Neural progenitor cell (in vitro differentiated cells): ENCODE results near the gene RAPGEF6. TPM values are rescaled to one million over a fixed set of nuclear protein-coding genes. Genes with fewer than 3 reads are reported as not detected.

ENCODE experiments used
- DNase-seq: peaks from one replicate; pipeline ENCODE4 v3.0.0-alpha.2; 2016; ENCODE audit warnings: low spot score
- H2AFZ ChIP-seq: fragments of 200-600 bp; sonication (generic); replicated peaks from 2 replicates; pipeline ENCODE4 v1.6.1; 2016; ENCODE audit warnings: antibody characterized with exemption
- H3F3A ChIP-seq: fragments of 200-600 bp; sonication (generic); 2 replicates; pipeline ENCODE4 v1.6.1; 2016; ENCODE audit warnings: antibody characterized with exemption, low read depth
- H3K27ac ChIP-seq: fragments of 200-600 bp; sonication (generic); 2 replicates; pipeline ENCODE4 v1.5.1; 2016; ENCODE audit warnings: mild to moderate bottlenecking
- H3K27me3 ChIP-seq: fragments of 200-600 bp; sonication (generic); 2 replicates; pipeline ENCODE4 v1.6.1; 2016; ENCODE audit warnings: mild to moderate bottlenecking, moderate library complexity
- H3K36me3 ChIP-seq: fragments of 200-600 bp; sonication (generic); 2 replicates; pipeline ENCODE4 v1.5.1; 2016
- H3K4me1 ChIP-seq: fragments of 200-600 bp; sonication (generic); 2 replicates; pipeline ENCODE4 v1.6.1; 2016; ENCODE audit warnings: mixed run types
- H3K4me2 ChIP-seq: fragments of 200-600 bp; sonication (generic); 2 replicates; pipeline ENCODE4 v1.6.1; 2016
- H3K4me3 ChIP-seq: fragments of 200-600 bp; sonication (generic); 2 replicates; pipeline ENCODE4 v1.5.1; 2016
- H3K79me2 ChIP-seq: fragments of 200-600 bp; sonication (generic); 2 replicates; pipeline ENCODE4 v1.6.1; 2016; ENCODE audit warnings: low read depth
- H3K9ac ChIP-seq: fragments of 200-600 bp; sonication (generic); 2 replicates; pipeline ENCODE4 v1.6.1; 2016
- H3K9me3 ChIP-seq: fragments of 200-600 bp; sonication (generic); 2 replicates; pipeline ENCODE4 v1.5.1; 2016; ENCODE audit warnings: low read depth
- H4K20me1 ChIP-seq: fragments of 200-600 bp; sonication (generic); 2 replicates; pipeline ENCODE4 v1.6.1; 2016; ENCODE audit warnings: low read depth
- H3K27ac Mint-ChIP-seq: 3 replicates; pipeline ENCODE4 v1.8.0; 2021; ENCODE audit warnings: mixed read lengths
- H3K27me3 Mint-ChIP-seq: 2 replicates; pipeline ENCODE4 v1.8.0; 2022; ENCODE audit warnings: low read depth, mild to moderate bottlenecking, inconsistent platforms, moderate library complexity, mixed read lengths; ENCODE audit not compliant: insufficient read depth
- H3K36me3 Mint-ChIP-seq: 3 replicates; pipeline ENCODE4 v1.8.0; 2021; ENCODE audit warnings: mixed read lengths
- H3K4me1 Mint-ChIP-seq: 3 replicates; pipeline ENCODE4 v1.8.0; 2021; ENCODE audit warnings: mixed read lengths
- H3K4me3 Mint-ChIP-seq: 3 replicates; pipeline ENCODE4 v1.8.0; 2021; ENCODE audit warnings: mild to moderate bottlenecking, moderate library complexity, mixed read lengths
- H3K9me3 Mint-ChIP-seq: 3 replicates; pipeline ENCODE4 v1.8.0; 2020; ENCODE audit warnings: mixed read lengths
- CTCF ChIP-seq: fragments of 200-600 bp; sonication (generic); IDR thresholded peaks from 2 replicates; pipeline ENCODE4 v1.5.1; 2017; ENCODE audit warnings: antibody characterized with exemption, mild to moderate bottlenecking
- EZH2 ChIP-seq: fragments of 200-600 bp; sonication (generic); IDR thresholded peaks from 2 replicates; pipeline ENCODE4 v1.6.1; 2017; ENCODE audit warnings: antibody characterized with exemption, mild to moderate bottlenecking, moderate library complexity
- EZH2phosphoT487 ChIP-seq: fragments of 200-600 bp; sonication (generic); IDR thresholded peaks from 2 replicates; pipeline ENCODE4 v1.6.1; 2017; ENCODE audit warnings: antibody characterized with exemption
- total RNA-seq: library from RNA; depleted of rRNA; stranded (reverse); fragments of >200 nt; gene quantifications from 2 replicates; pipeline ENCODE4 v1.2.3, GENCODE V29; 2015; ENCODE audit warnings: low replicate concordance

Gene RAPGEF6
- total RNA-seq, 1 donor from 2014 or later, result 18.1 TPM

GRCh38 chr5:131619102-131619501 lies 15.9 kb downstream of the RAPGEF6 start:
- no peaks in the 10 kb centered on the region for H3K9me3 ChIP-seq
- H3K27ac Mint-ChIP-seq, result no peak overlapping the region

GRCh38 chr5:131617140-131617822 lies 17.7 kb downstream of the RAPGEF6 start:
- DNase-seq, result no peak
- peaks cover 97% of the 10 kb centered on the region for H3K79me2 ChIP-seq
- no peak overlapping the region for H3K4me3 ChIP-seq
- Mint-ChIP-seq H3K36me3 (peaks cover 13% of the 10 kb centered on the region), H3K4me3 (no peak overlapping the region), H3K27me3 (peaks cover 3% of the 10 kb centered on the region), H3K27ac (no peak overlapping the region), H3K4me1 (no peaks in the 10 kb centered on the region), H3K9me3 (peaks cover 18% of the 10 kb centered on the region)
- H3K27me3 ChIP-seq, result no peaks in the 10 kb centered on the region
- peaks cover 11% of the 10 kb centered on the region for H4K20me1 ChIP-seq
- H3K9me3 ChIP-seq, result no peaks in the 10 kb centered on the region
- H3K4me2 ChIP-seq, result no peak overlapping the region
- TF ChIP-seq EZH2 (no peak), EZH2phosphoT487 (no peak), CTCF (no peak)
- no peak overlapping the region for H3K9ac ChIP-seq
- no peak overlapping the region for H3K27ac ChIP-seq
- H2AFZ ChIP-seq, result no peak overlapping the region
- peaks cover 5% of the 10 kb centered on the region for H3K4me1 ChIP-seq
- no peaks in the 10 kb centered on the region for H3K36me3 ChIP-seq
- no peaks in the 10 kb centered on the region for H3F3A ChIP-seq

More at GRCh38 chr5:131619102-131619501, 15.9 kb downstream of the RAPGEF6 start:
- Histone ChIP-seq H3K79me2 (peaks cover 95% of the 10 kb centered on the region), H3K9ac (no peak overlapping the region), H4K20me1 (peaks cover 11% of the 10 kb centered on the region), H3K4me3 (no peak overlapping the region), H3K36me3 (no peaks in the 10 kb centered on the region), H3K4me1 (peaks cover 5% of the 10 kb centered on the region), H3F3A (no peaks in the 10 kb centered on the region), H2AFZ (no peak overlapping the region), H3K4me2 (no peak overlapping the region), H3K27me3 (no peaks in the 10 kb centered on the region), H3K27ac (no peak overlapping the region)
- no peak for TF ChIP-seq EZH2
- no peak for TF ChIP-seq EZH2phosphoT487
- TF ChIP-seq CTCF, result no peak
- no peak overlapping the region for H3K4me3 Mint-ChIP-seq
- no peak for DNase-seq
- H3K36me3 Mint-ChIP-seq, result peaks cover 24% of the 10 kb centered on the region
- H3K4me1 Mint-ChIP-seq, result no peaks in the 10 kb centered on the region
- peaks cover 17% of the 10 kb centered on the region for H3K9me3 Mint-ChIP-seq
- peaks cover 3% of the 10 kb centered on the region for H3K27me3 Mint-ChIP-seq

GRCh38 chr5:131615957-131616356 lies 19.1 kb downstream of the RAPGEF6 start:
- Histone ChIP-seq H3K36me3 (no peaks in the 10 kb centered on the region), H4K20me1 (peaks cover 14% of the 10 kb centered on the region), H3K4me3 (no peak overlapping the region), H2AFZ (no peak overlapping the region), H3F3A (no peaks in the 10 kb centered on the region), H3K27ac (no peak overlapping the region), H3K79me2 (peaks cover 95% of the 10 kb centered on the region), H3K27me3 (no peaks in the 10 kb centered on the region), H3K9ac (no peak overlapping the region), H3K9me3 (no peaks in the 10 kb centered on the region), H3K4me1 (peaks cover 5% of the 10 kb centered on the region), H3K4me2 (no peak overlapping the region)
- H3K27ac Mint-ChIP-seq, result no peak overlapping the region
- H3K4me1 Mint-ChIP-seq, result no peaks in the 10 kb centered on the region
- TF ChIP-seq EZH2phosphoT487, result no peak
- no peak for TF ChIP-seq CTCF
- TF ChIP-seq EZH2, result no peak
- H3K27me3 Mint-ChIP-seq, result peaks cover 3% of the 10 kb centered on the region
- peaks cover 6% of the 10 kb centered on the region for H3K36me3 Mint-ChIP-seq
- no peak overlapping the region for H3K4me3 Mint-ChIP-seq
- peaks cover 18% of the 10 kb centered on the region for H3K9me3 Mint-ChIP-seq
- no peak for DNase-seq
